ENCODE data around the gene NADK2. TPM values are rescaled to one million over a fixed set of nuclear protein-coding genes. Genes with fewer than 3 reads are reported as not detected.
"Not testable (repeated sequence)": the region's sequence is repeated elsewhere in the genome, so short reads cannot be mapped to it uniquely, and the experiment has no call there.

NADK2 gene
- total RNA-seq (ENCODE audit: low replicate concordance), result 46.1 and 68.2 TPM in 2 replicates

- no peaks in the 10 kb centered on the region for H4K20me1 ChIP-seq (ENCODE audit: low read depth)
- H3K9me3 ChIP-seq (ENCODE audit: low read depth), result no peaks in the 10 kb centered on the region
- peak within 1 kb of the TSS; percentile 92 for H2AFZ ChIP-seq (replicated peaks)
- no peaks in the 10 kb centered on the region for H3K36me3 ChIP-seq
- DNase-seq (ENCODE audit: low spot score), result peak; percentile 97
- peaks cover 4% of the 10 kb centered on the region for H3K9me3 Mint-ChIP-seq
- no peaks in the 10 kb centered on the region for H3K4me1 ChIP-seq
- peak within 1 kb of the TSS; percentile 78 for H3K4me2 ChIP-seq
- no peak for TF ChIP-seq EZH2phosphoT487 (IDR thresholded peaks at IDR 0.05)
- TF ChIP-seq CTCF (IDR thresholded peaks at IDR 0.05), result peak; percentile 76
- TF ChIP-seq EZH2 (IDR thresholded peaks at IDR 0.05), result no peak
- H3K4me3 ChIP-seq, result peak within 1 kb of the TSS; percentile 67
- H3K9ac ChIP-seq, result peak within 1 kb of the TSS; percentile 90
- peak within 1 kb of the TSS; percentile 92 for H3K27ac Mint-ChIP-seq
- peaks cover 4% of the 10 kb centered on the region for H3K27me3 Mint-ChIP-seq (ENCODE audit: insufficient read depth, low read depth)
- H3K27ac ChIP-seq, result peak within 1 kb of the TSS; percentile 92
- peaks cover 10% of the 10 kb centered on the region for H3F3A ChIP-seq (ENCODE audit: low read depth)
- H3K4me1 Mint-ChIP-seq, result peaks cover 31% of the 10 kb centered on the region
- peak within 1 kb of the TSS; percentile 91 for H3K4me3 Mint-ChIP-seq
- peaks cover 46% of the 10 kb centered on the region for H3K79me2 ChIP-seq (ENCODE audit: low read depth)
- no peaks in the 10 kb centered on the region for H3K27me3 ChIP-seq
- peaks cover 6% of the 10 kb centered on the region for H3K36me3 Mint-ChIP-seq
Measured at GRCh38 chr5:36241631-36242533, at the start of gene NADK2. NADK2 (minus strand) TSS chr5:36241925; CDS start chr5:36241798, 127 bp downstream.

GRCh38 chr5:36285837-36286615 lies 44.3 kb upstream of the NADK2 start:
- no peaks in the 10 kb centered on the region for H4K20me1 ChIP-seq (ENCODE audit: low read depth)
- no peaks in the 10 kb centered on the region for H3K36me3 ChIP-seq
- no peak overlapping the region for H3K4me3 Mint-ChIP-seq
- TF ChIP-seq EZH2phosphoT487 (IDR thresholded peaks at IDR 0.05) (no peak), EZH2 (IDR thresholded peaks at IDR 0.05) (no peak), CTCF (IDR thresholded peaks at IDR 0.05) (no peak)
- no peak overlapping the region for H3K4me3 ChIP-seq
- no peaks in the 10 kb centered on the region for H3K9me3 ChIP-seq (ENCODE audit: low read depth)
- no peak overlapping the region for H2AFZ ChIP-seq (replicated peaks)
- no peaks in the 10 kb centered on the region for H3K4me1 Mint-ChIP-seq
- no peak overlapping the region for H3K27ac Mint-ChIP-seq
- peaks cover 6% of the 10 kb centered on the region for H3K9me3 Mint-ChIP-seq
- H3K4me1 ChIP-seq, result no peaks in the 10 kb centered on the region
- no peaks in the 10 kb centered on the region for H3K79me2 ChIP-seq (ENCODE audit: low read depth)
- no peak overlapping the region for H3K27ac ChIP-seq
- H3K27me3 Mint-ChIP-seq (ENCODE audit: insufficient read depth, low read depth), result peaks cover 2% of the 10 kb centered on the region
- peaks cover 1% of the 10 kb centered on the region for H3K36me3 Mint-ChIP-seq
- H3K27me3 ChIP-seq, result no peaks in the 10 kb centered on the region
- H3K9ac ChIP-seq, result no peak overlapping the region
- H3F3A ChIP-seq (ENCODE audit: low read depth), result no peaks in the 10 kb centered on the region
- H3K4me2 ChIP-seq, result no peak overlapping the region
- DNase-seq (ENCODE audit: low spot score), result no peak

DNA sequence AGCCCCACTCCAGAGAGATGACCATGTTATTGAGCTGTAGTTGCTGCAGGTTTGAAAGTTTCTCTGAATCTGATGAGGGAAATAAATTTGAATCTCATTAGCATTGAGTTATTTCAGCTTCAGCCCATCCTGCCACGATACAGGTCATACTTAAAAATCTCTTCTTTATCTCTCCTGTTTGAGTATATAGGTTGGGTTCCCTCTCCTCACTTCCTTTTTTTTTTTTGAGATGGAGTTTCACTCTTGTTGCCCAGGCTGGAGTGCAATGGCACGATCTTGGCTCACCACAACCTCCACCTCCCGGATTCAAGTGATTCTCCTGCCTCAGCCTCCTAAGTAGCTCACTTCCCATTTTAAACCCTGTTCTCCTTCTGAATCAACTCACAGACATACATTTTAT lies 42.0 kb upstream of the NADK2 start:
- not testable (repeated sequence) for H2AFZ ChIP-seq (replicated peaks); H3K27ac ChIP-seq; H3K36me3 Mint-ChIP-seq; H3K9me3 Mint-ChIP-seq; H3K9ac ChIP-seq; H3K4me2 ChIP-seq; H3K79me2 ChIP-seq (ENCODE audit: low read depth); H3K4me1 Mint-ChIP-seq; H3K4me3 ChIP-seq; H3K36me3 ChIP-seq; H3K27ac Mint-ChIP-seq; H3K27me3 Mint-ChIP-seq (ENCODE audit: insufficient read depth, low read depth); H3K27me3 ChIP-seq; H3K4me3 Mint-ChIP-seq; DNase-seq (ENCODE audit: low spot score); H3F3A ChIP-seq (ENCODE audit: low read depth); H3K9me3 ChIP-seq (ENCODE audit: low read depth); H4K20me1 ChIP-seq (ENCODE audit: low read depth); H3K4me1 ChIP-seq

All from neural progenitor cell (in vitro differentiated cells).